ENCODE data around the gene ZBTB20. TPM values are rescaled to one million over a fixed set of nuclear protein-coding genes. Genes with fewer than 3 reads are reported as not detected.

ZBTB20 gene
- polyA plus RNA-seq, 3 donors, result 1.3 to 3.2 (median 2.0) TPM

DNA sequence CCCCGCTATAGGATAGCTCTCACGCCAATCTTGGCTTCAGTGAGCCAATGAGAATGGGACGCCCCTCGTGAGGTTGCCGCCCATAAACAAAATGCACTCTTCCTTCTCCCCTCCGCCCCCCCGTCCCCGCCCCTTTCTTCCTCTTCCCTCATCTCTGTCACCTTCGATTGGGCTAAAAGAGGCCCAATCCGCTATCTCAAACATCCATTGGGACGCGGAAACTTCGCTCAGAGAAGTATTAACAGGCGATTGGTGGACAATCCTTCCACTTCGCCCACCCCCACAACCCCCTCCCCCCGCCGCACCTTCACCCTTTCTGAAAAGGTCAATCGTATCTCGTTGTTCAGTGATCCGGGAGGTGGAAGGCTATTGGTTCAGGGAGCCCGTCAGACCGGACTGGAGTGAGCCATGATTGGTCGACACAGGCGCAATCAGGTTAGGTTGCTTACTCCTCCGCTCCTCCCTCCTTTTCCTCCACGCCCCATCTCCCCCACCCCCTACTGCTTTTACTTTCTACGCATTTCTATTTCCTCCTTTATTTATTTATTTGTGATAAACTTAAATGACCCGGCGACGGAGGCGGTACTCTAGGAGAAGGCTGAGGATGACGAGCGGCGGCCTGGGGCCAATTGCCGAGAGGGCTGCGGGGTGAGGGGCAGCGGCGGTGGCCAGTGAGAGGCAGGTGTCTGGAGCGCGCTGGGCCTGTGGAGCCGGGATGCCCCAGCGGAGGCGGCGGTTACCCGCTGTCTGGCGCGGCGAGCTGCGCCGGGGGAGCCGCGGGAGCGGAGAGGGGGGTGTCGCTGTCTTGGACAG lies 447 bp upstream of the ZBTB20 start:
- under 1% methylated on average over 32 of the region's 54 CpGs for WGBS (ENCODE audit: insufficient coverage)
- peaks cover 10 to 22% of the 10 kb centered on the region in 2 donors for H3K4me1 ChIP-seq (ENCODE audit: control insufficient read depth in 1 of 2, insufficient read depth in 2 of 2, low read length in 2 of 2)

DNA sequence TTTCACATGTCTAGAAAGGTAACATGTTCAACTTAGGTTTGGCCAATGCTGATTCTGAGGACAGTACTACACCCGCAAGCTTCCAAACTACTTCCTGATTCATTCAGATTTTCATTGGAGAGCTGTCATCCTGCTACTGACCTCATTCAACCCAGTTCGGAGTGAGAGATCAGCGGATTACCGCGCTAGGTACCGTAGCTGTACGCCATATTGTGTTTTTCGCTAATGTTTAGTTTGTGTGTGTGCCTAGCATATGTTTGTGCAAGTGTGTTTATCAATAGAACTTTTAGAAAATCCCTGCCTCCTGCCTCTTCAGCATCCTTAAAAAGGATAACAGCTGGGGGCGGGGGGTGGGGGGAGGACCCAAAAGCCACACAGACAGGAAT lies 1.1 kb downstream of the ZBTB20 start:
- no peaks in the 10 kb centered on the region for H3K9me3 ChIP-seq (replicated peaks in 1 of 2; ENCODE audit: control insufficient read depth in 1 of 2, insufficient read depth in 1 of 2, low read length in 2 of 2)
- no peaks in the 10 kb centered on the region for H3K36me3 ChIP-seq (replicated peaks in 1 of 2; ENCODE audit: control insufficient read depth in 1 of 2, insufficient read depth in 2 of 2, low read length in 2 of 2)
- H3K27me3 Mint-ChIP-seq (ENCODE audit: low read depth in 3 of 3), result no peaks in the 10 kb centered on the region
- peaks cover 8% of the 10 kb centered on the region for H4K20me1 ChIP-seq (ENCODE audit: insufficient read depth, low read length)
- 0% methylated on average over 1 of the region's 9 CpGs for WGBS (ENCODE audit: insufficient coverage)
- peaks cover 0 to 10% of the 10 kb centered on the region in 2 donors for H3K36me3 Mint-ChIP-seq
- peak; percentile 64 to 81 (median 75) for DNase-seq
- peak overlapping the region; percentile 87 to 93 for H3K4me3 Mint-ChIP-seq
- peak overlapping the region; percentile 86 to 99 (median 95) for H3K4me3 ChIP-seq (replicated peaks in 1 of 3; ENCODE audit: low read depth in 2 of 3, low read length in 3 of 3)
- peaks cover 11% of the 10 kb centered on the region for H3K4me1 Mint-ChIP-seq
- H3K9ac ChIP-seq (ENCODE audit: insufficient read depth, low read length, poor library complexity, severe bottlenecking), result peak overlapping the region; percentile 85
- peaks cover 24% of the 10 kb centered on the region for H3K79me2 ChIP-seq (ENCODE audit: insufficient read depth, low read length)
- H3K27ac Mint-ChIP-seq, result peak overlapping the region; percentile 92 to 98 (median 94)
- no peaks in the 10 kb centered on the region for H3K27me3 ChIP-seq (ENCODE audit: control insufficient read depth in 2 of 2, insufficient read depth in 2 of 2, low read length in 2 of 2)
- H3K9me3 Mint-ChIP-seq, result no peaks in the 10 kb centered on the region
- peaks cover 10 to 22% of the 10 kb centered on the region in 2 donors for H3K4me1 ChIP-seq (ENCODE audit: control insufficient read depth in 1 of 2, insufficient read depth in 2 of 2, low read length in 2 of 2)
- H2AFZ ChIP-seq (ENCODE audit: insufficient read depth, low read depth, low read length, poor library complexity, severe bottlenecking), result peak overlapping the region; percentile 78
- intact Hi-C loops (cut with micrococcal nuclease), result loop anchor here in 1 of 2 donors (10.0 kb wide), 1 partner anchor 1091 kb away; the partner anchor contains the start of genes CCDC191 and QTRT2
- peak overlapping the region; percentile 89 for H3K27ac ChIP-seq (ENCODE audit: low read depth in 1 of 2, low read length in 2 of 2)
- TF ChIP-seq, protein P1, sequence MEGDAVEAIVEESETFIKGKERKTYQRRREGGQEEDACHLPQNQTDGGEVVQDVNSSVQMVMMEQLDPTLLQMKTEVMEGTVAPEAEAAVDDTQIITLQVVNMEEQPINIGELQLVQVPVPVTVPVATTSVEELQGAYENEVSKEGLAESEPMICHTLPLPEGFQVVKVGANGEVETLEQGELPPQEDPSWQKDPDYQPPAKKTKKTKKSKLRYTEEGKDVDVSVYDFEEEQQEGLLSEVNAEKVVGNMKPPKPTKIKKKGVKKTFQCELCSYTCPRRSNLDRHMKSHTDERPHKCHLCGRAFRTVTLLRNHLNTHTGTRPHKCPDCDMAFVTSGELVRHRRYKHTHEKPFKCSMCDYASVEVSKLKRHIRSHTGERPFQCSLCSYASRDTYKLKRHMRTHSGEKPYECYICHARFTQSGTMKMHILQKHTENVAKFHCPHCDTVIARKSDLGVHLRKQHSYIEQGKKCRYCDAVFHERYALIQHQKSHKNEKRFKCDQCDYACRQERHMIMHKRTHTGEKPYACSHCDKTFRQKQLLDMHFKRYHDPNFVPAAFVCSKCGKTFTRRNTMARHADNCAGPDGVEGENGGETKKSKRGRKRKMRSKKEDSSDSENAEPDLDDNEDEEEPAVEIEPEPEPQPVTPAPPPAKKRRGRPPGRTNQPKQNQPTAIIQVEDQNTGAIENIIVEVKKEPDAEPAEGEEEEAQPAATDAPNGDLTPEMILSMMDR (IDR thresholded peaks at IDR 0.05), result no peak
- peak overlapping the region; percentile 94 for H3K4me2 ChIP-seq (replicated peaks; ENCODE audit: extremely low read depth, low read length, poor library complexity, severe bottlenecking)

More for the DNA sequence above, 447 bp upstream of the ZBTB20 start:
- TF ChIP-seq, protein P1 (IDR thresholded peaks at IDR 0.05), result no peak
- peak overlapping the region; percentile 94 for H3K4me2 ChIP-seq (replicated peaks; ENCODE audit: extremely low read depth, low read length, poor library complexity, severe bottlenecking)
- Mint-ChIP-seq H3K27ac (peak overlapping the region; percentile 92 to 99 (median 98)), H3K9me3 (no peaks in the 10 kb centered on the region), H3K4me1 (peaks cover 11% of the 10 kb centered on the region), H3K27me3 (ENCODE audit: low read depth in 3 of 3) (peaks cover 0 to 1% (median 0%) of the 10 kb centered on the region in 3 donors), H3K4me3 (peak overlapping the region; percentile 84 to 95), H3K36me3 (peaks cover 0 to 8% of the 10 kb centered on the region in 2 donors)
- intact Hi-C loops (cut with micrococcal nuclease), result loop anchor here in 1 of 2 donors (10.0 kb wide), 1 partner anchor 1093 kb away; the partner anchor contains the start of genes CCDC191 and QTRT2
- H4K20me1 ChIP-seq (ENCODE audit: insufficient read depth, low read length), result peaks cover 4% of the 10 kb centered on the region
- peak overlapping the region; percentile 89 for H2AFZ ChIP-seq (ENCODE audit: insufficient read depth, low read depth, low read length, poor library complexity, severe bottlenecking)
- no peaks in the 10 kb centered on the region for H3K9me3 ChIP-seq (replicated peaks in 1 of 2; ENCODE audit: control insufficient read depth in 1 of 2, insufficient read depth in 1 of 2, low read length in 2 of 2)
- peaks cover 24% of the 10 kb centered on the region for H3K79me2 ChIP-seq (ENCODE audit: insufficient read depth, low read length)
- DNase-seq, result peak; percentile 99 to 100 (median 100)
- H3K9ac ChIP-seq (ENCODE audit: insufficient read depth, low read length, poor library complexity, severe bottlenecking), result peak overlapping the region; percentile 91
- peak overlapping the region; percentile 86 to 99 (median 95) for H3K4me3 ChIP-seq (replicated peaks in 1 of 3; ENCODE audit: low read depth in 2 of 3, low read length in 3 of 3)
- H3K27ac ChIP-seq (ENCODE audit: low read depth in 1 of 2, low read length in 2 of 2), result peak overlapping the region; percentile 89 to 93
- H3K27me3 ChIP-seq (ENCODE audit: control insufficient read depth in 2 of 2, insufficient read depth in 2 of 2, low read length in 2 of 2), result no peaks in the 10 kb centered on the region
- no peaks in the 10 kb centered on the region for H3K36me3 ChIP-seq (replicated peaks in 1 of 2; ENCODE audit: control insufficient read depth in 1 of 2, insufficient read depth in 2 of 2, low read length in 2 of 2)

All from CD14-positive monocyte (primary cell).